BE2C (cell line): ENCODE results near the gene CRHBP.
"Not testable (repeated sequence)": the region's sequence is repeated elsewhere in the genome, so short reads cannot be mapped to it uniquely, and the experiment has no call there.

ENCODE experiments used
- DNase-seq: peaks from one replicate; pipeline ENCODE4 v3.0.0-alpha.2; 2020
- H3K27me3 ChIP-seq: fragments of 250-450 bp; sonication (Bioruptor Pico); 2 replicates; pipeline ENCODE4 v1.5.1; 2020; ENCODE audit warnings: mild to moderate bottlenecking
- H3K36me3 ChIP-seq: fragments of 250-450 bp; sonication (Bioruptor Pico); 2 replicates; pipeline ENCODE4 v1.5.1; 2020; ENCODE audit warnings: mild to moderate bottlenecking
- H3K4me1 ChIP-seq: fragments of 250-450 bp; sonication (Bioruptor Pico); 2 replicates; pipeline ENCODE4 v1.5.1; 2020
- H3K4me3 ChIP-seq: 2 replicates; pipeline ENCODE4 v1.5.1; 2011; ENCODE audit warnings: low read depth, low read length
- H3K9me3 ChIP-seq: fragments of 250-450 bp; sonication (Bioruptor Pico); 2 replicates; pipeline ENCODE4 v1.5.1; 2020
- TF ChIP-seq, protein P1 (sequence below): IDR thresholded peaks from 2 replicates; pipeline ENCODE4 v1.5.1; 2012; ENCODE audit warnings: mild to moderate bottlenecking, low read depth, low read length

The CRHBP gene

DNA sequence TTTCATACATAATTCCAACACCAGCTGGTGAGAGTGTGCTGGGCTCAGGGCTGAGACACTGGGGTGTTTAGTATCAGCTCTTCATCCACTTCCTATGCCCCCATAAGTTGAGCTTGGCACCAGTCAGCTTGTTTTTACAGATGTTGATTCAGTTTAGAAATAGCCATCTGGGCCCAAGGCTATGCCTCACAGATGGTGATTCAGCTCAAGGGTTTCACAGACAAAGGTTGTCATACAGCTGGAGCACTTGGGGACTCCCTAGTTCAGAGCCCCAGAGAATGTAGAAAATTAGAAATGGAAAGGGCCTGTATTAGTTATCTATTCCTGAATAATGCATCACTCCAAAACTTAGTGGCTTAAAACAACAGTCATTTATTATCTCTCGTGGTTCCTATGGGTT lies 10.3 kb upstream of the CRHBP start:
- Histone ChIP-seq H3K36me3 (no peaks in the 10 kb centered on the region), H3K4me1 (no peaks in the 10 kb centered on the region), H3K27me3 (peaks cover 22% of the 10 kb centered on the region), H3K4me3 (no peak overlapping the region), H3K9me3 (no peaks in the 10 kb centered on the region)
- TF ChIP-seq, protein P1, sequence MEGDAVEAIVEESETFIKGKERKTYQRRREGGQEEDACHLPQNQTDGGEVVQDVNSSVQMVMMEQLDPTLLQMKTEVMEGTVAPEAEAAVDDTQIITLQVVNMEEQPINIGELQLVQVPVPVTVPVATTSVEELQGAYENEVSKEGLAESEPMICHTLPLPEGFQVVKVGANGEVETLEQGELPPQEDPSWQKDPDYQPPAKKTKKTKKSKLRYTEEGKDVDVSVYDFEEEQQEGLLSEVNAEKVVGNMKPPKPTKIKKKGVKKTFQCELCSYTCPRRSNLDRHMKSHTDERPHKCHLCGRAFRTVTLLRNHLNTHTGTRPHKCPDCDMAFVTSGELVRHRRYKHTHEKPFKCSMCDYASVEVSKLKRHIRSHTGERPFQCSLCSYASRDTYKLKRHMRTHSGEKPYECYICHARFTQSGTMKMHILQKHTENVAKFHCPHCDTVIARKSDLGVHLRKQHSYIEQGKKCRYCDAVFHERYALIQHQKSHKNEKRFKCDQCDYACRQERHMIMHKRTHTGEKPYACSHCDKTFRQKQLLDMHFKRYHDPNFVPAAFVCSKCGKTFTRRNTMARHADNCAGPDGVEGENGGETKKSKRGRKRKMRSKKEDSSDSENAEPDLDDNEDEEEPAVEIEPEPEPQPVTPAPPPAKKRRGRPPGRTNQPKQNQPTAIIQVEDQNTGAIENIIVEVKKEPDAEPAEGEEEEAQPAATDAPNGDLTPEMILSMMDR: no peak
- no peak for DNase-seq

DNA sequence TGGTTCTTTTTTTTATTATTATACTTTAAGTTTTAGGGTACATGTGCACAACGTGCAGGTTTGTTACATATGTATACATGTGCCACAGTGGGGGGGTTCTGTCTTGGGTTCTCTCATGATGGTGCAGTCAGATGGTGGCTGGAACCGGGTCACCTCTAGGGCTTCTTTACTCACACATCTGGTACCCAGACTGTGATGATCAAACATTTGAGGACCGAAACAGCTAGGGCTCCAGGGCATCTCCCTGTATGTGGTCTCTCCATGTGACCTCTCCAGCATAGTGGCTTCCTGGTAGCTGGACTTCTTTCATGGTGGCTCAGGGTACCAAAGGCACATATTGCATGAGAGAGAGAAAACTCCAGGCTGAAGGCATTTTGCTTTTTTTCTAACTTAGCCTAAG lies 9.8 kb upstream of the CRHBP start:
- Histone ChIP-seq H3K4me1 (no peaks in the 10 kb centered on the region), H3K36me3 (no peaks in the 10 kb centered on the region), H3K4me3 (no peak overlapping the region), H3K27me3 (peaks cover 22% of the 10 kb centered on the region), H3K9me3 (no peaks in the 10 kb centered on the region)
- DNase-seq: no peak
- TF ChIP-seq, protein P1: no peak

DNA sequence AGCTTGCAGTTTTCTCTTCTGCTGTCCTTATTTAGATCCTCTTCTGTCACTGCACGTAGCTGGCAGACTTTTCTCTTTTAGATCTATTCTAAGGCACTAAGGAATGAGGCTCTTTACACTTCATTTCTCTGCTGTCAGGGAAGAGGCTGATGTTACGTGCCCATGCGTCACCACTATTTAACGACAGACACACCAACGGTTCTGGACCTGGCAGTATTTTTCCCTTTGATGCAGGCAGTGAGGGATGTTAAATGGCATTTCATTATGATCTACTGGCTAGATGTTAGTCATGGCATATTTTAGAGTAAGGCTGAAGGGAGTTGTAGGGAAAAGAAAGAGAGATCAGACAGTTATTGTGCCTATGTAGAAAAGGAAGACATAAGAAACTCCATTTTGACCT lies 8.2 kb upstream of the CRHBP start:
- Histone ChIP-seq H3K36me3 (no peaks in the 10 kb centered on the region), H3K4me3 (no peak overlapping the region), H3K9me3 (no peaks in the 10 kb centered on the region), H3K27me3 (peaks cover 22% of the 10 kb centered on the region), H3K4me1 (no peaks in the 10 kb centered on the region)
- DNase-seq: no peak
- TF ChIP-seq, protein P1: no peak

DNA sequence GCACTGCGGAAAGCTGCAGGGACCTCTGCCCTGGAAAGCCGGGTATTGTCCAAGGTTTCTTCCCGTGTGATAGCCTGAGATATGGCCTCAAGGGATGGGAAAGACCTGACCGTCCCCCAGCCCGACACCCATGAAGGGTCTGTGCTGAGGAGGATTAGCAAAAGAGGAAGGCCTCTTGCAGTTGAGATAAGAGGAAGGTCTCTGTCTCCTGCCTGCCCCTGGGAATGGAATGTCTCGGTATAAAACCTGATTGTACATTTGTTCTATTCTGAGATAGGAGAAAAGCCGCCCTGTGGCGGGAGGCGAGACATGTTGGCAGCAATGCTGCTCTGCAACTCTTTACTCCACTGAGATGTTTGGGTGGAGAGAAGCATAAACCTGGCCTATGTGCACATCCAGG lies 7.6 kb upstream of the CRHBP start:
- H3K27me3 ChIP-seq: peaks cover 22% of the 10 kb centered on the region
- H3K9me3 ChIP-seq, H3K4me3 ChIP-seq, H3K36me3 ChIP-seq, H3K4me1 ChIP-seq, DNase-seq: not testable (repeated sequence)

DNA sequence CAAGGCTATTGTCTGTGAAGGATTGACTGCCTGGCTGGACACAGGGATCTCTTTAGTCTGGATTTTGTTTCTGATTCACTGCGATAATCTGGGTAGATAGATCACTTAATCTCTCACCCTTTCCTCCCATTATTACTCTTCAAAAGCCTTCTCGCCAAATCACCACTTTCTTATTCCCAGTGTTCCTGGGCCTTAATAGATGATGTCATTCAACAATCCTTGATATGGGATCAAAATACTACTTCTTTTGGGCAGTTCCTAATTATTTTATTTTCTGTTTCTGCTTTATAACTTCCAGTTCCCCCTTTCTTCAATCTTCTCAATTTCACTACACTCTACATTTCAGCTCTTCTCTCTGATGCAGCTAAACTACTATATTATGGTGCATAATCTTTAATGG lies 6.8 kb upstream of the CRHBP start:
- H3K9me3 ChIP-seq: no peaks in the 10 kb centered on the region
- no peaks in the 10 kb centered on the region for H3K36me3 ChIP-seq
- no peaks in the 10 kb centered on the region for H3K4me1 ChIP-seq
- DNase-seq: no peak
- TF ChIP-seq, protein P1: no peak
- no peak overlapping the region for H3K4me3 ChIP-seq
- H3K27me3 ChIP-seq: peaks cover 22% of the 10 kb centered on the region

DNA sequence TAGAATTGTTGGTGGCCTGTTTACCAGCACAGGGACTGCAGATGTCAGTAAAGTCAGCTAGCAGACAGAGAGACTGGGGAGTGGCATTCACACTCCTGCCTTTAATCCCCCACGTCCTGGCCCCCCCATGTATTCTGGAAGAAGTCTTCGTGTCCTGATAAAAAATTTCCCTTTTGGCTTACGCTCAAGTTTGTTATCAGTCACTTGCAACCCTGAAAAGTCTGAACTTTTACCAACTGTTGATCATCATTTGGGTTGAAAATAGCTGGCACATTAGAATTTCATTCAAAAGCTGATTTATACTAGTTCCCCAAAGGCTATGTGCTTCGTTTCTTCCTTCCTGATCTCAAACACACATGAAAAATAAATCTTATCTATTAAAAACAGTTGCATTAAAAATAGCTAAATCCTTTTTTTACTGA lies 5.8 kb upstream of the CRHBP start:
- peaks cover 22% of the 10 kb centered on the region for H3K27me3 ChIP-seq
- H3K4me3 ChIP-seq: no peak overlapping the region

More for the DNA sequence above, 5.8 kb upstream of the CRHBP start:
- no peak for DNase-seq
- H3K4me1 ChIP-seq: no peaks in the 10 kb centered on the region
- no peaks in the 10 kb centered on the region for H3K36me3 ChIP-seq
- H3K9me3 ChIP-seq: no peaks in the 10 kb centered on the region
- TF ChIP-seq, protein P1: no peak
